Measurements from ENCODE around the gene MED12L. TPM values are rescaled to one million over a fixed set of nuclear protein-coding genes. Genes with fewer than 3 reads are reported as not detected.

MED12L gene
- total and polyA plus RNA-seq, 9 of the 15 experiments (the other 6 are each of a cell fraction or from before 2014, with no cell fraction given), result not detected

- ATAC-seq, result no peak
Measured at GRCh38 chr3:151479452-151479851, 394.0 kb downstream of the MED12L start.

More at GRCh38 chr3:151479452-151479851, 394.0 kb downstream of the MED12L start:
- Histone ChIP-seq H3K4me1 (replicated peaks in 1 of 2; ENCODE audit: control insufficient read depth in 2 of 2, insufficient read depth in 2 of 2, low read length in 2 of 2) (peaks cover 0 to 5% of the 10 kb centered on the region in 2 experiments; a peak in 2 of 5 replicates), H3K27me3 (ENCODE audit: control insufficient read depth in 2 of 2, insufficient read depth in 2 of 2, low read length in 2 of 2) (no peaks in the 10 kb centered on the region), H3K9me1 (ENCODE audit: control insufficient read depth, insufficient read depth, low read length) (no peaks in the 10 kb centered on the region), H3K9ac (ENCODE audit: insufficient read depth in 1 of 2, low read depth in 2 of 2, low read length in 2 of 2) (no peak overlapping the region), H3K79me2 (ENCODE audit: control insufficient read depth, insufficient read depth, low read length) (no peaks in the 10 kb centered on the region), H3K36me3 (ENCODE audit: control insufficient read depth, insufficient read depth, low read length) (no peaks in the 10 kb centered on the region), H3K27ac (ENCODE audit: extremely low read depth, low read depth, low read length) (no peak overlapping the region), H3K4me2 (ENCODE audit: insufficient read depth, low read length) (no peak overlapping the region), H2AFZ (ENCODE audit: low read depth, low read length) (no peak overlapping the region), H3K4me3 (no peak overlapping the region), H3K9me3 (replicated peaks; ENCODE audit: control insufficient read depth, insufficient read depth, low read depth, low read length) (peaks cover 8% of the 10 kb centered on the region), H4K20me1 (replicated peaks; ENCODE audit: control insufficient read depth, insufficient read depth, low read length) (no peaks in the 10 kb centered on the region)
- POLR2A ChIA-PET, result interaction anchor here (0.6 kb wide), 1 partner anchor 86 kb away, joined by 3 read pairs; no protein-coding TSS in a partner anchor
- DNase-seq (ENCODE audit: extremely low read depth in 1 of 4, low spot score in 3 of 4), result no peak
- CTCF ChIA-PET (ENCODE audit: low intra/inter-chr PET ratio), result no interaction called here
- 12% methylated on average over 1 of the region's 1 CpG for WGBS (ENCODE audit: insufficient coverage, low coverage, missing lambda C conversion rate)
- BruUV-seq (replicated peaks), result no TSS peak
- TF ChIP-seq TCF7 (IDR thresholded peaks at IDR 0.05; ENCODE audit: borderline replicate concordance) (no peak), TARDBP (IDR thresholded peaks at IDR 0.05) (no peak), MTF1 (CRISPR knock-in tag; IDR thresholded peaks at IDR 0.05; ENCODE audit: borderline replicate concordance) (no peak), SMARCB1 (IDR thresholded peaks at IDR 0.05; ENCODE audit: insufficient read length, low read depth) (no peak), POLR3G (IDR thresholded peaks at IDR 0.05; ENCODE audit: extremely low read depth, insufficient read length, insufficient replicate concordance) (no peak), GMEB1 (CRISPR knock-in tag; IDR thresholded peaks at IDR 0.05) (no peak), POU5F1 (IDR thresholded peaks at IDR 0.05; ENCODE audit: borderline replicate concordance, low read depth, low read length, partially characterized antibody) (no peak), FOXK1 (CRISPR knock-in tag; IDR thresholded peaks at IDR 0.05; ENCODE audit: borderline replicate concordance) (no peak), ZNF644 (tag; IDR thresholded peaks at IDR 0.05; ENCODE audit: low read depth) (no peak), BRD4 (IDR thresholded peaks at IDR 0.05) (no peak), ZNF586 (CRISPR knock-in tag; conservative IDR thresholded peaks at IDR 0.05) (no peak), ZNF668 (CRISPR knock-in tag; IDR thresholded peaks at IDR 0.05) (no peak), MBD2 (IDR thresholded peaks at IDR 0.05; ENCODE audit: borderline replicate concordance, low read depth) (no peak), ZFP1 (CRISPR knock-in tag; IDR thresholded peaks at IDR 0.05) (no peak), JUNB (CRISPR knock-in tag; conservative IDR thresholded peaks at IDR 0.05) (no peak), TAF1 (IDR thresholded peaks at IDR 0.05; ENCODE audit: control insufficient read depth, extremely low read depth, insufficient read depth, low read length, severe bottlenecking) (no peak)
- TF ChIP-seq, protein P1, sequence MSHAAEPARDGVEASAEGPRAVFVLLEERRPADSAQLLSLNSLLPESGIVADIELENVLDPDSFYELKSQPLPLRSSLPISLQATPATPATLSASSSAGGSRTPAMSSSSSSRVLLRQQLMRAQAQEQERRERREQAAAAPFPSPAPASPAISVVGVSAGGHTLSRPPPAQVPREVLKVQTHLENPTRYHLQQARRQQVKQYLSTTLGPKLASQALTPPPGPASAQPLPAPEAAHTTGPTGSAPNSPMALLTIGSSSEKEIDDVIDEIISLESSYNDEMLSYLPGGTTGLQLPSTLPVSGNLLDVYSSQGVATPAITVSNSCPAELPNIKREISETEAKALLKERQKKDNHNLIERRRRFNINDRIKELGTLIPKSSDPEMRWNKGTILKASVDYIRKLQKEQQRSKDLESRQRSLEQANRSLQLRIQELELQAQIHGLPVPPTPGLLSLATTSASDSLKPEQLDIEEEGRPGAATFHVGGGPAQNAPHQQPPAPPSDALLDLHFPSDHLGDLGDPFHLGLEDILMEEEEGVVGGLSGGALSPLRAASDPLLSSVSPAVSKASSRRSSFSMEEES (CRISPR knock-in tag; IDR thresholded peaks at IDR 0.05), result no peak
- FAIRE-seq, result no peak
- in situ Hi-C loops (cut with MboI), result no loop called here
- intact Hi-C loops (cut with micrococcal nuclease), result no loop called here

Data from K562 (cell line).